ENCODE results near the gene ARID2. TPM values are rescaled to one million over a fixed set of nuclear protein-coding genes. Genes with fewer than 3 reads are reported as not detected.

Gene ARID2
- total and polyA plus RNA-seq, 2 experiments from 2014 or later: 26.5 to 54.9 TPM

GRCh38 chr12:45933504-45933903 is 204.0 kb downstream of the ARID2 start:
- Histone ChIP-seq H3K36me3 (ENCODE audit: insufficient read depth) (peaks cover 1% of the 10 kb centered on the region; the same call in 1 of the 2 replicates), H3K4me3 (no peak overlapping the region), H4K20me1 (replicated peaks; ENCODE audit: insufficient read depth) (no peaks in the 10 kb centered on the region; the same call in 1 of the 2 replicates), H3K4me2 (no peak overlapping the region), H3K27me3 (ENCODE audit: insufficient read depth) (no peaks in the 10 kb centered on the region), H3K4me1 (ENCODE audit: insufficient read depth) (peaks cover 6% of the 10 kb centered on the region; the same call in 1 of the 2 replicates), H3F3A (replicated peaks; ENCODE audit: low read depth) (no peaks in the 10 kb centered on the region), H3K79me2 (replicated peaks; ENCODE audit: insufficient read depth) (no peaks in the 10 kb centered on the region), H3K9me2 (ENCODE audit: insufficient read depth) (no peaks in the 10 kb centered on the region), H3K27ac (ENCODE audit: low read depth) (no peak overlapping the region), H2AFZ (no peak overlapping the region)
- Mint-ChIP-seq H3K27ac (no peak overlapping the region), H3K9me3 (no peaks in the 10 kb centered on the region), H3K36me3 (ENCODE audit: low read depth) (peaks cover 21% of the 10 kb centered on the region; the same call in 2 of the 3 replicates), H3K4me3 (no peak overlapping the region), H3K27me3 (ENCODE audit: insufficient read depth, low read depth, poor library complexity) (no peaks in the 10 kb centered on the region), H3K4me1 (no peaks in the 10 kb centered on the region)
- DNase-seq (ENCODE audit: low spot score) (no peak), ATAC-seq (no peak)
- TF ChIP-seq ETS1 (IDR thresholded peaks at IDR 0.05): no peak
- TF ChIP-seq EZH2phosphoT487 (IDR thresholded peaks at IDR 0.05; ENCODE audit: unreplicated experiment): no peak

- Histone ChIP-seq H3K27ac (ENCODE audit: low read depth) (no peak overlapping the region), H2AFZ (no peak overlapping the region), H3K27me3 (ENCODE audit: insufficient read depth) (no peaks in the 10 kb centered on the region), H3K36me3 (ENCODE audit: insufficient read depth) (no peaks in the 10 kb centered on the region; the same call in 1 of the 2 replicates), H4K20me1 (replicated peaks; ENCODE audit: insufficient read depth) (no peaks in the 10 kb centered on the region; the same call in 1 of the 2 replicates), H3K4me1 (ENCODE audit: insufficient read depth) (peaks cover 6% of the 10 kb centered on the region; the same call in 1 of the 2 replicates), H3F3A (replicated peaks; ENCODE audit: low read depth) (no peaks in the 10 kb centered on the region), H3K9me2 (ENCODE audit: insufficient read depth) (no peaks in the 10 kb centered on the region), H3K4me2 (no peak overlapping the region), H3K79me2 (replicated peaks; ENCODE audit: insufficient read depth) (no peaks in the 10 kb centered on the region), H3K4me3 (no peak overlapping the region)
- DNase-seq (ENCODE audit: low spot score) (no peak), ATAC-seq (no peak)
- no peak for TF ChIP-seq STAT1 (IDR thresholded peaks at IDR 0.05; ENCODE audit: unreplicated experiment)
- no peak for TF ChIP-seq CREB1 (CRISPR knock-in tag; IDR thresholded peaks at IDR 0.05; ENCODE audit: low read depth)
- TF ChIP-seq REST (IDR thresholded peaks at IDR 0.05; ENCODE audit: unreplicated experiment): no peak
- TF ChIP-seq POLR2AphosphoS5 (IDR thresholded peaks at IDR 0.05; ENCODE audit: low read depth): no peak
- no peaks in the 10 kb centered on the region for H3K4me1 Mint-ChIP-seq
- no peak overlapping the region for H3K4me3 Mint-ChIP-seq
- H3K36me3 Mint-ChIP-seq (ENCODE audit: low read depth): peaks cover 12% of the 10 kb centered on the region; the same call in 2 of the 3 replicates
- H3K27ac Mint-ChIP-seq: no peak overlapping the region
- no peaks in the 10 kb centered on the region for H3K9me3 Mint-ChIP-seq
- no peaks in the 10 kb centered on the region for H3K27me3 Mint-ChIP-seq (ENCODE audit: insufficient read depth, low read depth, poor library complexity)
Observed at GRCh38 chr12:45934956-45935355, 205.4 kb downstream of the ARID2 start.
